Pancreas (tissue), 10 donors: ENCODE results near the gene GRIN3A. TPM values are rescaled to one million over a fixed set of nuclear protein-coding genes. Genes with fewer than 3 reads are reported as not detected.

Experiments
- ATAC-seq, 4 donors: fragments of 200-7000 bp; cut with Tn5 transposase; one replicate each; pipeline versions ENCODE4 v1.8.0 to v1.9.1; 2020; ENCODE audit warnings: mild to moderate bottlenecking in 4 of 4, moderate library complexity in 4 of 4
- DNase-seq, 6 donors: peaks; one replicate each; pipeline ENCODE4 v3.0.0-alpha.2; 2020
- FAIRE-seq: peaks from 2 replicates; lab custom pipeline; 2012; peaks lifted over from hg19 to GRCh38; lab: Jason Lieb, UNC
- H3K27ac ChIP-seq, 4 donors: fragments of 200-600 bp; sonication (generic); 1 replicate in 3 of 4; 2 replicates in 1 of 4; pipeline versions ENCODE4 v1.5.0 to v1.8.0; 2020
- H3K27me3 ChIP-seq, 4 donors: fragments of 200-600 bp; one replicate each; pipeline ENCODE4 v1.8.0; 2021
- H3K36me3 ChIP-seq, 3 donors: fragments of 200-600 bp; sonication (generic) in 1 of 3; one replicate each; pipeline versions ENCODE4 v1.5.0 to v1.8.0; 2020 to 2021
- H3K4me1 ChIP-seq, 3 donors: fragments of 200-600 bp; one replicate each; pipeline ENCODE4 v1.8.0; 2021
- H3K4me3 ChIP-seq, 4 donors: fragments of 200-600 bp; sonication (generic) in 2 of 4; one replicate each; pipeline versions ENCODE4 v1.5.0 to v1.8.0; 2020 to 2021
- H3K9me3 ChIP-seq, 4 donors: fragments of 200-600 bp; one replicate each; pipeline ENCODE4 v1.8.0; 2021
- WGBS, 2 donors: extraction: QIAGEN DNeasy Blood & Tissue Kit; methylation state at CpG; one replicate each; pipeline ENCODE4 v1.1.7; 2013; 5-methylcytosine and 5-hydroxymethylcytosine counted together
- intact Hi-C, 3 donors: fragments of 100-400 bp; cut with DNase I; formaldehyde crosslinking; loops; one replicate each; pipeline versions ENCODE4 v1.11.1 to v1.14.2; 2022
- polyA plus RNA-seq, 2 donors: library from polyadenylated mRNA; stranded (reverse); fragments of 200-250 nt; gene quantifications; one replicate each; pipeline ENCODE4 v1.2.3, GENCODE V29; 2013
- total RNA-seq, 6 donors: library from RNA; stranded (reverse); fragmentation: NEBNext Ultra II Directional in 4 of 6; extraction: Animal tissue kit (Norgen Biotek cat#: 25700) in 4 of 6; gene quantifications; one replicate each; pipeline versions ENCODE4 v1.2.1 to v1.2.4, GENCODE V29; 2021 to 2023
- TF ChIP-seq, protein P1 (sequence below), 4 donors: fragments of 200-600 bp; sonication (generic) in 3 of 4; IDR thresholded peaks; one replicate each; pipeline versions ENCODE4 v1.5.0 to v1.8.0; 2021; ENCODE audit warnings: antibody characterized with exemption in 4 of 4
- donor health status: healthy with polysubstance abuse.
- donor health status: DM: no; HTN: no; CAD: no; lungs with moderate emphysema.
- donor health status: DM: no; HTN: no; CAD: no.
- donor health status: control.
- donor health status: control.
- donor health status: Bipolar disorder and iron deficiency.
- donor health status: DM: yes; HTN: yes; CAD: no.
- donor health status: DM: no; HTN: no; CAD: no.
- donor health status: DM: no; HTN: no; CAD: no.
- donor health status: DM: yes; HTN: yes; CAD: no.

Gene GRIN3A
- total and polyA plus RNA-seq, 8 donors = under 0.01 to 0.09 (median 0.05) TPM; not detected in 2

DNA sequence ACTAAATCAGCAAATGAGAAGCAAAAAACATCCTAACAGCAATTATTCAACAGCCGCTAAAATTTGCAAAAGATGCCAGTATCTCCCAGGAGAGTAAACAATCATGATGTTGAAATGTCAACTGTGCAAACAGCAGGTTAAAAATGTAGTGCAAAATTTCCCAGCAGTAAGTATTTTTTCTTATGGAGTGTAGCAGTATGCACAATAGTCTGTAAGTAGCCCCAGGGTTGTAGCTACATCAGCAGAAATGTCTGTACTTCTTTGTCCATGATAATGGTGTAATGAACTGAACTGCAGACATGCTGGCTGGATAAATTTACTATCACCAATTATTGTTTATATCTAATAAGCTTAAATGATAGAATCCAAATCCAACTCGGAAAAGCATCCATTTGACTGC lies 31.4 kb downstream of the GRIN3A start:
- Histone ChIP-seq H3K4me3 (no peak overlapping the region), H3K27me3 (no peaks in the 10 kb centered on the region), H3K27ac (no peak overlapping the region), H3K9me3 (no peaks in the 10 kb centered on the region), H3K4me1 (peaks cover 0 to 6% (median 0%) of the 10 kb centered on the region in 3 donors), H3K36me3 (no peaks in the 10 kb centered on the region)
- TF ChIP-seq, protein P1, sequence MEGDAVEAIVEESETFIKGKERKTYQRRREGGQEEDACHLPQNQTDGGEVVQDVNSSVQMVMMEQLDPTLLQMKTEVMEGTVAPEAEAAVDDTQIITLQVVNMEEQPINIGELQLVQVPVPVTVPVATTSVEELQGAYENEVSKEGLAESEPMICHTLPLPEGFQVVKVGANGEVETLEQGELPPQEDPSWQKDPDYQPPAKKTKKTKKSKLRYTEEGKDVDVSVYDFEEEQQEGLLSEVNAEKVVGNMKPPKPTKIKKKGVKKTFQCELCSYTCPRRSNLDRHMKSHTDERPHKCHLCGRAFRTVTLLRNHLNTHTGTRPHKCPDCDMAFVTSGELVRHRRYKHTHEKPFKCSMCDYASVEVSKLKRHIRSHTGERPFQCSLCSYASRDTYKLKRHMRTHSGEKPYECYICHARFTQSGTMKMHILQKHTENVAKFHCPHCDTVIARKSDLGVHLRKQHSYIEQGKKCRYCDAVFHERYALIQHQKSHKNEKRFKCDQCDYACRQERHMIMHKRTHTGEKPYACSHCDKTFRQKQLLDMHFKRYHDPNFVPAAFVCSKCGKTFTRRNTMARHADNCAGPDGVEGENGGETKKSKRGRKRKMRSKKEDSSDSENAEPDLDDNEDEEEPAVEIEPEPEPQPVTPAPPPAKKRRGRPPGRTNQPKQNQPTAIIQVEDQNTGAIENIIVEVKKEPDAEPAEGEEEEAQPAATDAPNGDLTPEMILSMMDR (IDR thresholded peaks at IDR 0.05) = no peak
- DNase-seq (no peak), ATAC-seq (peak in 2 of 4 donors; percentile 9 to 18), FAIRE-seq (no peak)
- intact Hi-C loops = no loop called here
- 32 to 44% methylated on average over 2 of the region's 2 CpGs for WGBS, 2 donors

DNA sequence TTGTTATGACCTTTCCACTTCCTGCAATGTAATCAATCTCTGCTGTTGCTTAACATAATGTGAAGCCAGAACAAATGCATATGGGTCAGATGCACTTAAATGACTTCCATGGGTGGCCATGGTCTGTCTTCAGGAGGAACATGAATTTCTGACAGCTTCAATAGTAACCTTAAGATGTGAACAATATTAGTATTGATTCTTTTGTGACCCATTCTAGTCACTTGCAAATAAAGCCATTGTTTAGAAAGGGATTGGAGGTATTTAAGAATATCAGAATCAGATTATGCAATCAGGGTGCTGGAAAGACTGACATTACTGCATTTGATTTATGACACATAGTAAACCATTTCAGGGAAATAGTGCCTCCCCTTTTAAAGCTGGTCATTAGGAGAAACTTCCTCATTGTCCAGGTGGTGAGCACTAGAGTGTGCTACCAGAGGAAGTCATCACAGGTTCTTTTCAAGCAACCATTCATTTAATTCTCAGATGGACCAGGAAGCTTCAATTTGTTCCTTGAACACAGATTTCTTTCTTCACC lies 32.1 kb downstream of the GRIN3A start:
- H3K27ac ChIP-seq = no peak overlapping the region
- intact Hi-C loops = no loop called here
- ATAC-seq (peak; percentile 56 to 82 (median 76)), FAIRE-seq (no peak), DNase-seq (no peak)
- peaks cover 0 to 6% (median 0%) of the 10 kb centered on the region in 3 donors for H3K4me1 ChIP-seq
- no peaks in the 10 kb centered on the region for H3K27me3 ChIP-seq
- TF ChIP-seq, protein P1 (IDR thresholded peaks at IDR 0.05) = no peak
- H3K4me3 ChIP-seq = no peak overlapping the region
- H3K9me3 ChIP-seq = no peaks in the 10 kb centered on the region
- H3K36me3 ChIP-seq = no peaks in the 10 kb centered on the region

DNA sequence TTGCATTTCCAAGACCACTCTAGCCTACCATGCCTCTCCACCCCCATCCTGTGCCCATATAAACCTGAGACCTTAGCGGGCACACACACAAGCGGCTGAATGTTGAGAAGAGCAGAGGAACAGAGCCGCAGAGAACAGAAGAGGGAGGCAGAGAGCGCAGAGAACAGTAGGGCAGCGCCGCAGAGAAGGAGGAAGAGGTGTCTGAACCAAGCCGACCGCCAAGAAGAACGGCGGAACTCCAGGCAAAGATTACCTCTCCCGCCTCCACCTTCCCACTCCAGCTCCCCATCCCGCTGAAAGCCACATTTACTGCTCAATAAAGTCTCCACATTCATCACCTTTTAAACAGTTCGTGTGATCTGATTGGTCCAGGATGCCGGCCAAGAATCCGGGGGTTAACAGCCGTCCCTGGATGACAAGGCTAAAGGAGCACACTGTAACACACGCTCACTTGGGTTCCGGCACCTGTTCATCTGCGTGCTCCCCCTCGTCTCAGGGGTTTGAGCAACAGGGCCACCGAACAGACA lies 33.2 kb downstream of the GRIN3A start:
- Histone ChIP-seq H3K27ac (no peak overlapping the region), H3K36me3 (no peaks in the 10 kb centered on the region), H3K9me3 (no peaks in the 10 kb centered on the region), H3K27me3 (no peaks in the 10 kb centered on the region), H3K4me3 (peak overlapping the region in 1 of 4 donors; percentile 19), H3K4me1 (peaks cover 0 to 6% (median 0%) of the 10 kb centered on the region in 3 donors)
- DNase-seq (peak in 4 of 6 donors; percentile 2 to 52 (median 14)), FAIRE-seq (no peak), ATAC-seq (peak; percentile 55 to 93 (median 87))
- WGBS, 2 donors = 3 to 7% methylated on average over 21 of the region's 21 CpGs
- intact Hi-C loops = no loop called here
- TF ChIP-seq, protein P1 (IDR thresholded peaks at IDR 0.05) = no peak

DNA sequence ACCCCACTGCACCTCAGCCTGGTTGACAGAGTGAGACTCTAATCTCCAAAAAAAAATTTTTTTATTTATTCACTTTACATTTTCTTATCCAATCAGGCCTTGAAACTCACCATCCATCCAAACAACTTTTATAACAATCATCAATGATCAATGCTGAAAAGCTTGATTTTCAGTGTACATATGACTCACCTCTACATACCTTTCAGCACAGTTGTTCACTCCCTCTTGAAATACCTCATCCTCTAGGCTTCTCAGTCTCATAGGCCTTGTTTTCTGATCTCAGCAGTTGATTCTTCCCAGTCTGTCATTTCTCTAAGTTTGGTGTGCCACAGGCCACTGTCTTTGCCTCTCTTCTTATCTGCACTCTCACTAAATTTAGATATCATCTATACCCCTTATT lies 36.2 kb downstream of the GRIN3A start:
- peaks cover 0 to 6% (median 0%) of the 10 kb centered on the region in 3 donors for H3K4me1 ChIP-seq
- no peak overlapping the region for H3K4me3 ChIP-seq
- no peak for FAIRE-seq
- DNase-seq = no peak
- H3K36me3 ChIP-seq = no peaks in the 10 kb centered on the region
- no peak for ATAC-seq
- intact Hi-C loops = no loop called here
- TF ChIP-seq, protein P1 (IDR thresholded peaks at IDR 0.05) = no peak
- H3K27me3 ChIP-seq = no peaks in the 10 kb centered on the region
- H3K27ac ChIP-seq = no peak overlapping the region
- peaks cover 0 to 3% (median 0%) of the 10 kb centered on the region in 4 donors for H3K9me3 ChIP-seq
